Fibroblast of lung (primary cell): ENCODE data around the gene PLEKHN1. TPM values are rescaled to one million over a fixed set of nuclear protein-coding genes. Genes with fewer than 3 reads are reported as not detected.

Source experiments
- DNase-seq, 2 donors: peaks; one replicate each; pipeline versions ENCODE4 v3.0.0 to v3.0.0-alpha.2; 2010; ENCODE audit warnings: low read depth in 2 of 2
- H2AFZ ChIP-seq: 2 replicates; pipeline ENCODE4 v1.5.1; 2012; ENCODE audit warnings: low read length, control low read depth, inconsistent platforms
- H3K27ac ChIP-seq: 2 replicates; pipeline ENCODE4 v1.5.1; 2011; ENCODE audit warnings: low read length, control low read depth; ENCODE audit not compliant: insufficient read depth
- H3K27me3 ChIP-seq: 2 replicates; pipeline ENCODE4 v1.5.1; 2011; ENCODE audit warnings: mild to moderate bottlenecking, low read length; ENCODE audit not compliant: control insufficient read depth, insufficient read depth
- H3K36me3 ChIP-seq: 2 replicates; pipeline ENCODE4 v1.5.1; 2011; ENCODE audit warnings: low read length; ENCODE audit not compliant: control insufficient read depth, insufficient read depth
- H3K4me1 ChIP-seq: 2 replicates; pipeline ENCODE4 v1.5.1; 2011; ENCODE audit warnings: low read length; ENCODE audit not compliant: control insufficient read depth, insufficient read depth; ENCODE audit errors: extremely low read depth
- H3K4me2 ChIP-seq: 2 replicates; pipeline ENCODE4 v1.5.1; 2011; ENCODE audit warnings: low read length, control low read depth; ENCODE audit not compliant: insufficient read depth; ENCODE audit errors: extremely low read depth
- H3K4me3 ChIP-seq, 4 experiments: fragments of 200-600 bp in 1 of 4; sonication (generic) in 1 of 4; replicated peaks in 1 of 4; 2 replicates each; pipeline ENCODE4 v1.5.1; 2011 to 2016; ENCODE audit warnings: low read length in 4 of 4, low read depth in 3 of 4, mild to moderate bottlenecking in 3 of 4, control low read depth in 2 of 4, inconsistent platforms in 1 of 4, mixed read lengths in 1 of 4; ENCODE audit not compliant: insufficient read depth in 1 of 4; ENCODE audit errors: control extremely low read depth in 1 of 4
- H3K79me2 ChIP-seq: 2 replicates; pipeline ENCODE4 v1.5.1; 2012; ENCODE audit warnings: mild to moderate bottlenecking, low read length, inconsistent platforms; ENCODE audit not compliant: control insufficient read depth, insufficient read depth
- H3K9ac ChIP-seq: 2 replicates; pipeline ENCODE4 v1.5.1; 2011; ENCODE audit warnings: mild to moderate bottlenecking, low read length, control low read depth; ENCODE audit not compliant: insufficient read depth
- H3K9me3 ChIP-seq: 2 replicates; pipeline ENCODE4 v1.5.1; 2012; ENCODE audit warnings: low read depth, low read length; ENCODE audit not compliant: control insufficient read depth, insufficient read depth
- H4K20me1 ChIP-seq: 2 replicates; pipeline ENCODE4 v1.5.1; 2011; ENCODE audit warnings: low read length; ENCODE audit not compliant: control insufficient read depth, insufficient read depth; ENCODE audit errors: extremely low read depth
- CTCF ChIP-seq, 2 donors: IDR thresholded peaks in 1 of 2; conservative IDR thresholded peaks in 1 of 2; 1 replicate in 1 of 2; 2 replicates in 1 of 2; pipeline ENCODE4 v1.5.1; 2011 to 2012; ENCODE audit warnings: low read length in 2 of 2, control low read depth in 1 of 2, inconsistent platforms in 1 of 2, low read depth in 1 of 2, mild to moderate bottlenecking in 1 of 2
- EZH2 ChIP-seq: IDR thresholded peaks from 2 replicates; pipeline ENCODE4 v1.5.1; 2012; ENCODE audit warnings: low read length, control low read depth, mild to moderate bottlenecking; ENCODE audit errors: missing control alignments
- polyA plus RNA-seq, 2 donors: library from polyadenylated mRNA; depleted of rRNA in 1 of 2; stranded (reverse) in 1 of 2; unstranded in 1 of 2; fragments of >200 nt; gene quantifications; 2 replicates each; pipeline ENCODE4 v1.2.1, GENCODE V29; 2011 to 2012; ENCODE audit warnings: missing spikeins in 1 of 2
- total RNA-seq: library from RNA; depleted of rRNA; stranded (reverse); fragments of >200 nt; gene quantifications from 2 replicates; pipeline ENCODE4 v1.2.1, GENCODE V29; 2014

Gene PLEKHN1
- total and polyA plus RNA-seq, 2 donors (not counting 1 experiment from before 2014, with no cell fraction given), result 0.17 to 0.41 TPM

- H3K36me3 ChIP-seq, result peaks cover 9% of the 10 kb centered on the region
- H2AFZ ChIP-seq, result peak overlapping the region; percentile 53
- peaks cover 5% of the 10 kb centered on the region for H3K4me1 ChIP-seq
- no peaks in the 10 kb centered on the region for H3K27me3 ChIP-seq
- H4K20me1 ChIP-seq, result no peaks in the 10 kb centered on the region
- DNase-seq, result peak; percentile 73 to 81
- peak overlapping the region; percentile 53 for H3K9ac ChIP-seq
- peak overlapping the region in 3 of 4 experiments; percentile 17 to 49 (median 28) for H3K4me3 ChIP-seq
- peak overlapping the region; percentile 71 for H3K4me2 ChIP-seq
- no peak overlapping the region for H3K27ac ChIP-seq
- H3K9me3 ChIP-seq, result no peaks in the 10 kb centered on the region
- TF ChIP-seq CTCF (conservative IDR thresholded peaks at IDR 0.05 in 1 of 2, IDR thresholded peaks at IDR 0.05 in 1 of 2; ENCODE audit: low read depth in 1 of 2, low read length in 2 of 2), result peak in 1 of 2 donors; percentile 27
- no peak for TF ChIP-seq EZH2
- H3K79me2 ChIP-seq, result no peaks in the 10 kb centered on the region
These were observed 53.1 kb downstream of the PLEKHN1 start for GRCh38 chr1:1019122-1019999.

DNA sequence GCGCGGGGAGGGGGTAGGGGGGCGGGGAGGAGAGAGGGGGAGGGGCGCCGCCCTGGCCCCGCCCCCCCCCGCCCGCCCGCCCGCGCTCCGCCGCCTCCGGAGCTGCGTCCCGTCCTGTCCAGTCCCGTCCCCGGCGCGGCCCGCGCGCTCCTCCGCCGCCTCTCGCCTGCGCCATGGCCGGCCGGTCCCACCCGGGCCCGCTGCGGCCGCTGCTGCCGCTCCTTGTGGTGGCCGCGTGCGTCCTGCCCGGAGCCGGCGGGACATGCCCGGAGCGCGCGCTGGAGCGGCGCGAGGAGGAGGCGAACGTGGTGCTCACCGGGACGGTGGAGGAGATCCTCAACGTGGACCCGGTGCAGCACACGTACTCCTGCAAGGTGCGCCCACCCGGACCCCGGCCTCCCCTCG lies 53.7 kb downstream of the PLEKHN1 start, which contains the start of gene AGRN:
Gene AGRN (plus strand): TSS at position 121 of the 405 bp plus-strand sequence. CDS start 53 bp downstream, at position 174.
- peak within 1 kb of the TSS; percentile 28 to 61 (median 54) for H3K4me3 ChIP-seq
- H3K36me3 ChIP-seq, result peaks cover 9% of the 10 kb centered on the region
- peak within 1 kb of the TSS; percentile 53 for H2AFZ ChIP-seq
- TF ChIP-seq EZH2, result no peak
- TF ChIP-seq CTCF (conservative IDR thresholded peaks at IDR 0.05 in 1 of 2, IDR thresholded peaks at IDR 0.05 in 1 of 2; ENCODE audit: low read depth in 1 of 2, low read length in 2 of 2), result no peak
- H4K20me1 ChIP-seq, result no peaks in the 10 kb centered on the region
- no peaks in the 10 kb centered on the region for H3K27me3 ChIP-seq
- H3K27ac ChIP-seq, result no peak within 1 kb of the TSS
- H3K4me2 ChIP-seq, result peak within 1 kb of the TSS; percentile 71
- no peaks in the 10 kb centered on the region for H3K9me3 ChIP-seq
- peak within 1 kb of the TSS; percentile 53 for H3K9ac ChIP-seq
- no peak for DNase-seq
- no peaks in the 10 kb centered on the region for H3K79me2 ChIP-seq
- H3K4me1 ChIP-seq, result peaks cover 5% of the 10 kb centered on the region

DNA sequence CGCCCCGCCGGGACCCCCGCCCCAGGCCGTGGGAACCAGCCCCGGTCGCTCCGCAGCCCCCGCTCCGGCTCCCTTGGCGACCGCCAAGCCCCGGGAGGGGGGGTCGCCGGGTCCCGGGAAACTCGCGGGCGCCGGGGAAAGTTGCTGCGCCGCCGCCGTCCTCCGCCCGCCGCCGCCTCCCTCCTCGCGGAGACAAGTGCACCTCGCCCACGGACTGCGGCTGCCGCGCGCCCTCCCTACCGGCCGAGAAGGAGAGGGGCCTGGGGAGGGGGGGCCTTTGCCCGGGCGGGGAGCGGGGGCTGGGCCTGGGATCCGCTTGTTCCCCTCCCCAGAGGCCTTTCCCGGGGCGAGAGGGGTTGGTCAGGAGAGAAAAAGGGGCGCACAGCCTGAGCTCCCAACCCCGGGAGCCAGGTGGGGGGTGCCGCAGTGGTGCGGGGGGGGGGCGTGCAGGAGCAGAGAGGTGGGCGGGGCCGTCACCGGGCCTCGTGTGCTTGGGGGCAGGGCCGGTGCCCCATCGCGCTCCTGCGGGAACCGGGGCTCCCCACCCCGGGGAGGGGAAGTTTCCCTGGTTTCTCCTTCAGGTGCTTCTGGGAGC lies 54.2 kb downstream of the PLEKHN1 start:
- H3K4me3 ChIP-seq, result peak overlapping the region; percentile 13 to 61 (median 54)
- peaks cover 9% of the 10 kb centered on the region for H3K36me3 ChIP-seq
- DNase-seq, result peak in 1 of 2 donors; percentile 40
- no peak overlapping the region for H3K27ac ChIP-seq
- H4K20me1 ChIP-seq, result no peaks in the 10 kb centered on the region
- no peak overlapping the region for H2AFZ ChIP-seq
- peak overlapping the region; percentile 52 for H3K9ac ChIP-seq
- H3K27me3 ChIP-seq, result no peaks in the 10 kb centered on the region
- no peaks in the 10 kb centered on the region for H3K9me3 ChIP-seq
- TF ChIP-seq CTCF (conservative IDR thresholded peaks at IDR 0.05 in 1 of 2, IDR thresholded peaks at IDR 0.05 in 1 of 2; ENCODE audit: low read depth in 1 of 2, low read length in 2 of 2) (no peak), EZH2 (no peak)
- peak overlapping the region; percentile 40 for H3K4me2 ChIP-seq
- H3K4me1 ChIP-seq, result peaks cover 5% of the 10 kb centered on the region
- H3K79me2 ChIP-seq, result no peaks in the 10 kb centered on the region
